Measurements from ENCODE around the gene STEAP1B.

- TF ChIP-seq ZNF274 (IDR thresholded peaks at IDR 0.05; ENCODE audit: low read depth, low read length) (no peak), SUZ12 (IDR thresholded peaks at IDR 0.05; ENCODE audit: extremely low read depth, insufficient read depth, insufficient read length) (no peak), YY1 (IDR thresholded peaks at IDR 0.05; ENCODE audit: insufficient read depth, insufficient read length) (no peak)
Measured at GRCh38 chr7:22447762-22448161, 52.2 kb downstream of the STEAP1B start.
